Central memory CD8-positive, alpha-beta T cell (primary cell): ENCODE results near the gene PNMT.
A peak's percentile ranks its signal among the peaks of the same experiment; 100 is the strongest.

ENCODE experiments used
- ATAC-seq: fragments of 150-1000 bp; cut with Tn5 transposase; replicated peaks from 2 replicates; pipeline ENCODE4 v1.10.0; 2022; ENCODE audit warnings: mild to moderate bottlenecking, moderate FRiP score, moderate number of reproducible peaks; ENCODE audit not compliant: poor library complexity, severe bottlenecking; ENCODE audit errors: extremely low read depth
- DNase-seq, 2 donors: peaks; one replicate each; pipeline ENCODE4 v3.0.0; 2021; ENCODE audit warnings: low spot score in 2 of 2
- H3K27ac Mint-ChIP-seq: one replicate; pipeline ENCODE4 v1.8.0; 2022; ENCODE audit warnings: low read depth, mild to moderate bottlenecking, moderate library complexity, mixed read lengths
- H3K27me3 Mint-ChIP-seq: one replicate; pipeline ENCODE4 v1.8.0; 2022; ENCODE audit warnings: mixed read lengths
- H3K36me3 Mint-ChIP-seq: one replicate; pipeline ENCODE4 v1.8.0; 2022; ENCODE audit warnings: mild to moderate bottlenecking, moderate library complexity, mixed read lengths; ENCODE audit not compliant: insufficient read depth
- H3K4me1 Mint-ChIP-seq: one replicate; pipeline ENCODE4 v1.8.0; 2022; ENCODE audit warnings: mixed read lengths
- H3K4me3 Mint-ChIP-seq: one replicate; pipeline ENCODE4 v1.8.0; 2022; ENCODE audit warnings: mild to moderate bottlenecking, moderate library complexity, mixed read lengths
- H3K9me3 Mint-ChIP-seq: one replicate; pipeline ENCODE4 v1.8.0; 2022; ENCODE audit warnings: mixed read lengths

PNMT gene

GRCh38 chr17:39663340-39663687 lies 4.9 kb upstream of the PNMT start:
- H3K27ac Mint-ChIP-seq = no peak overlapping the region
- no peak for ATAC-seq

DNA sequence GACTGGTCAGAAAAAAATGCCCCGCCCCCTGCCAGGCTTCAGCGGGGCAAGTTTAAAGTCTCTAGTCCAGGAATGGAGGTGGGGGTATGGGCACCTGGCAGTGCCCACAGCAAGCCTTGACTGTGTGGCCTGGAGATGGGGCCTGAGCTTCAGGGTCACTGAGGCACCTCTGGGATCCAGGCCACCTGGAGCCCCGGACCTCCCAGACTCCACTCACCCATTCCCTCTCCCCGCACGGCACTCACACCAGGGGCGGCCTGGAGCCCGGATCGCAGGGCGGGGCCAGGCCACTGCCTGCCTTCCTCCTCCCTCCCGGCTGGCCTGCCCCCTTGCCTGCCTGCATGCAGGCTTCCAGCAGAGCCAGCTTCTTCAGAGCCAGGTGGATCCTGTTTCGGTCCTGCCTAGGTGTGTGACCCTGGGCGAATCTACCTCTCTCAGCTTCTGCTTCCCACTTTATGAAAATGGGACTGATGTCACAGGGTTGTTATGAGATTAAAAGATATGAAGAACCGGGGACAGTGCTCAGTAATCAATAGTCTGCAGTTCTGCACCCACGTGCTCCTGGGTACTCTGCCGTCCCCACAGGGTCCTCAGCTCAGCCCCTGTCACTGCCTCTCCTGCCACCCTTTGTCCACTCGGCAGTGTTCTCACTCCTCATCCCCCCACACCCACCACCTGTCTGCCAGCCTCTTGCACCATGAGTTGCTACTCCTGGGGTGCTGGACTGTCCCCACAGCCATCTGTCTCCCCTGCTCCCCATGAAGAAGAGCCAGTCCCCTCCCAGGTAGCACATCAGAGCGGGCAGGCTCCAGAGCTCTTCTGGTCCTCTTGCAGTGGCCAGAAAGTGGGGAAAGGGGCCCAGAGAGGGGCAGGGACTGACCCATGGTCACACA lies 4.3 kb upstream of the PNMT start:
- H3K27ac Mint-ChIP-seq = no peak overlapping the region
- H3K4me1 Mint-ChIP-seq = peaks cover 22% of the 10 kb centered on the region
- no peaks in the 10 kb centered on the region for H3K27me3 Mint-ChIP-seq

More at GRCh38 chr17:39663340-39663687, 4.9 kb upstream of the PNMT start:
- Mint-ChIP-seq H3K4me3 (no peak overlapping the region), H3K36me3 (peaks cover 9% of the 10 kb centered on the region), H3K9me3 (no peaks in the 10 kb centered on the region), H3K27me3 (no peaks in the 10 kb centered on the region), H3K4me1 (peaks cover 15% of the 10 kb centered on the region)
- no peak for DNase-seq

GRCh38 chr17:39664581-39665561 lies 3.4 kb upstream of the PNMT start, which contains the start of gene TCAP:
Gene TCAP, plus strand, starts transcription at chr17:39665349. Its CDS starts 11 bp downstream, at chr17:39665360.
- Mint-ChIP-seq H3K4me3 (no peak within 1 kb of the TSS), H3K27ac (no peak within 1 kb of the TSS), H3K27me3 (no peaks in the 10 kb centered on the region), H3K9me3 (no peaks in the 10 kb centered on the region), H3K4me1 (peaks cover 22% of the 10 kb centered on the region), H3K36me3 (peaks cover 7% of the 10 kb centered on the region)
- DNase-seq (no peak), ATAC-seq (no peak)

More for the DNA sequence above, 4.3 kb upstream of the PNMT start:
- no peak overlapping the region for H3K4me3 Mint-ChIP-seq
- no peaks in the 10 kb centered on the region for H3K9me3 Mint-ChIP-seq
- DNase-seq = no peak
- H3K36me3 Mint-ChIP-seq = peaks cover 9% of the 10 kb centered on the region
- no peak for ATAC-seq

DNA sequence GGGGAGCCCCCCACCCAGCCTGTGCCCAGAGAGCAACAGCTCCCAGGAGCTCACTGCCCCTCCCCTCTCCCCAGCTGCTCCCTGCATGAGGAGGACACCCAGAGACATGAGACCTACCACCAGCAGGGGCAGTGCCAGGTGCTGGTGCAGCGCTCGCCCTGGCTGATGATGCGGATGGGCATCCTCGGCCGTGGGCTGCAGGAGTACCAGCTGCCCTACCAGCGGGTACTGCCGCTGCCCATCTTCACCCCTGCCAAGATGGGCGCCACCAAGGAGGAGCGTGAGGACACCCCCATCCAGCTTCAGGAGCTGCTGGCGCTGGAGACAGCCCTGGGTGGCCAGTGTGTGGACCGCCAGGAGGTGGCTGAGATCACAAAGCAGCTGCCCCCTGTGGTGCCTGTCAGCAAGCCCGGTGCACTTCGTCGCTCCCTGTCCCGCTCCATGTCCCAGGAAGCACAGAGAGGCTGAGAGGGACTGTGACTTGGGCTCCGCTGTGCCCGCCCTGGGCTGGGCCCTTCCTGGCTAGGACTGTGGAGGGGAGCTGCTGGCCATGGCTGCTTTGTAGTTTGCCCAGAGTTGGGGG lies 2.5 kb upstream of the PNMT start:
- H3K36me3 Mint-ChIP-seq = peaks cover 6% of the 10 kb centered on the region
- H3K4me1 Mint-ChIP-seq = peaks cover 22% of the 10 kb centered on the region
- DNase-seq = no peak
- ATAC-seq = no peak
- H3K27me3 Mint-ChIP-seq = no peaks in the 10 kb centered on the region
- no peak overlapping the region for H3K27ac Mint-ChIP-seq
- H3K4me3 Mint-ChIP-seq = no peak overlapping the region
- H3K9me3 Mint-ChIP-seq = no peaks in the 10 kb centered on the region

- Mint-ChIP-seq H3K4me3 (no peak overlapping the region), H3K36me3 (peaks cover 4% of the 10 kb centered on the region), H3K9me3 (no peaks in the 10 kb centered on the region), H3K27ac (no peak overlapping the region), H3K27me3 (no peaks in the 10 kb centered on the region), H3K4me1 (peaks cover 22% of the 10 kb centered on the region)
- no peak for ATAC-seq
- DNase-seq = no peak
Observed at GRCh38 chr17:39666231-39666600, 2.0 kb upstream of the PNMT start.

DNA sequence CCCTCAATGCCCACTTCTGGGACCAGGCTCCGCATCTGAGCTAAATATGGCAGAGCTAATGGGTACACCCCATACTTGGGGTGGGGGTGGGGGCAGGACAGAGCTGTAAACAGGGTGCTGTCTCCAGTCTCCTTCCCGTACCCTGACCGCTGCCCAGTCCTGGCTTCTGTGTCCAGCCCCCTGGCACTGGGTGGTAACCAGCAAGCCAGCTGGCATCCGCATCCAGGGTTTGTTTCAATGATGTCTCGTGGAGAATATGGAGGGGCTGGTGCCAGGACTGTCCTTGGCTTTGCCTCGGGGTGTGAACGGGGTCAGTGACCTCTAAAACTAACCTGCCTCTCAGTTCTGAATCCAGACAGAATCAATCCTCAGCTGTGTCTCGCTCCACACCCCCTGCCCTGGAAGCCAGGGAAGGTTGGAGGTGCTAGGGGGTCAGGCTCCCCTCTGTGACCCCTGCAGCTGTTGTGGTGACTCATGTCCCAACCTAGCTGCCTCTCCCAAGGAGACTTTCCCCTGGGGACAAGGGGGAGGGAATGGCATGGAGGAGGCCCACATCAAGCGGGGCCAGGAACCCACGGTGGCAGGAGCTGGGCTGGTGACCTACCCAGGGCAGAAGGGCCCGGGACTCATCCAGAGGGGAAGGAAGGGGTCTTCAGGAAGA lies 1.5 kb upstream of the PNMT start:
- no peaks in the 10 kb centered on the region for H3K9me3 Mint-ChIP-seq
- ATAC-seq = no peak
- H3K36me3 Mint-ChIP-seq = peaks cover 3% of the 10 kb centered on the region
- no peak for DNase-seq
- peak overlapping the region; percentile 60 for H3K4me3 Mint-ChIP-seq
- H3K27me3 Mint-ChIP-seq = no peaks in the 10 kb centered on the region
- H3K27ac Mint-ChIP-seq = no peak overlapping the region
- peaks cover 23% of the 10 kb centered on the region for H3K4me1 Mint-ChIP-seq

DNA sequence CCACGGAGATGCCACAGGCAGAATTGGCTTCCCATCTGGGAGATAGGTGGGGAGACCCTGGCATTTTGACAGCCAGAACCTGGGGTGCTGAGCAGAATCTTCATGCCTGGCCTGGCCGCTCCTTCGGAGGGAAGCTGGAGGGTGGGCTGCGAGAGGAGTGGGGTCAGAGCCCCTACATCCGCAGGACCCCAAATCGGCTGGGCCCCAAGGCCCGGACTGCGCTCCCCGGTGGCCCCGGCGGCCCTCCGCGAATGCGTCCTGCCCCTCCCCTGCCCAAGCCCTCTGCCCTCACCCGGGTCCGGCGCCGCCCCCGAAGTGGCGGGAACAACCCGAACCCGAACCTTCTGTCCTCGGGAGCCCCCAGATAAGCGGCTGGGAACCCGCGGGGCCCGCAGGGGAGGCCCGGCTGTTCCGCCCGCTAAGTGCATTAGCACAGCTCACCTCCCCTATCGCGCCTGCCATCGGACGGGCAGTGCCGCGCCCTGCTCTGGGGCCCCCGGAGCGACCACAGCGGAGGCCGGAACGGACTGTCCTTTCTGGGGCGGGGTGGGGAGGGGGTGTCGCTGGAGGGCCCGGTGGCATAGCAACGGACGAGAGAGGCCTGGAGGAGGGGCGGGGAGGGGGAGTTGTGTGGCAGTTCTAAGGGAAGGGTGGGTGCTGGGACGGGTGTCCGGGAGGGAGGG lies 850 bp upstream of the PNMT start:
- Mint-ChIP-seq H3K4me3 (peak overlapping the region; percentile 60), H3K9me3 (no peaks in the 10 kb centered on the region), H3K27ac (peak overlapping the region; percentile 90), H3K4me1 (peaks cover 29% of the 10 kb centered on the region), H3K27me3 (no peaks in the 10 kb centered on the region), H3K36me3 (peaks cover 3% of the 10 kb centered on the region)
- DNase-seq (no peak), ATAC-seq (no peak)

GRCh38 chr17:39669897-39670735 lies 1.9 kb downstream of the PNMT start:
- Mint-ChIP-seq H3K4me1 (peaks cover 27% of the 10 kb centered on the region), H3K27ac (no peak overlapping the region), H3K4me3 (no peak overlapping the region), H3K36me3 (no peaks in the 10 kb centered on the region), H3K9me3 (no peaks in the 10 kb centered on the region), H3K27me3 (no peaks in the 10 kb centered on the region)
- DNase-seq (no peak), ATAC-seq (no peak)

GRCh38 chr17:39670746-39671145 lies 2.5 kb downstream of the PNMT start:
- DNase-seq (no peak), ATAC-seq (no peak)
- H3K4me3 Mint-ChIP-seq = no peak overlapping the region
- H3K4me1 Mint-ChIP-seq = peaks cover 33% of the 10 kb centered on the region
- no peaks in the 10 kb centered on the region for H3K27me3 Mint-ChIP-seq
- H3K27ac Mint-ChIP-seq = no peak overlapping the region
- H3K9me3 Mint-ChIP-seq = no peaks in the 10 kb centered on the region
- H3K36me3 Mint-ChIP-seq = no peaks in the 10 kb centered on the region

DNA sequence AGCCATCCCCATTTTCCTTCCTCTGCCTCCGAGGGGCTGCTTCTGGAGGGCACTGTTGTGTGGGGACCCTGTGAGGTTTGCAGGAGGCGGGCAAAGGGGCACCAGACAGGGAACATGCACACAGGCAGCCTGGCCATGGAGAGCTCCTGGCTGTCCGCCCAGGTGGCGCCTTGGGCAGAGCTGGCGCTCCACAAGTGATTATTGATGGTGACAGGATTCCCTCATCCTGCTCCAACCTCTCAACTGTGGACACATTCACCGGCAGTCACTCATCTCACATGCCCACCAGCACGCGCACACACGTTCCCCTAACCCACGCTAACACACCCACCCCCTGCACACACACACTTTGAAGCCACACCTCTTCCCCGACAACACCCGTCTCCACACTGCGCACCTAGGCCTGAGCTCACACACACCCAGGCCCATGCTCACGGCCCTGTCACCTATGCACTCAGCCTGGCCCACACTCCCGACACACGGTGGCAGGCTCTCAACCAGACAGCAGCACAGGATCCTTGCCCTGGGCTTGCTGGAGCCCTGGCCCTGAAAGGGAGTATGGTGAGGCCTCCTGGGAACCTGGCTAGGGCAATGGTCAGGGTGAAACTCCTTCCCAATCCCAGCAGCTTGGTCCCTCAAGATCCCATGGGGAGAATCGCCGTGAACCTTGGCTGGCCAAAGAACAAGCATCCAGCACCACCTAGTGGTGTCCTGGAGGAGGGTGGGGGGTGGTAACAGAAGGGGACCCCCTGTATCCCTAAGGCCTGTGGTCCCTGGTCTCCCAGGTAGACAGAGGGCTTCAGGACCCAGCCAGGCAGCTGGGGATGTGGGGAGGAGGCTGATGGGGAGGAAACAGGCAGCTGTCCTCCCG lies 3.6 kb downstream of the PNMT start:
- DNase-seq (no peak), ATAC-seq (no peak)
- Mint-ChIP-seq H3K4me3 (no peak overlapping the region), H3K4me1 (peaks cover 42% of the 10 kb centered on the region), H3K9me3 (no peaks in the 10 kb centered on the region), H3K36me3 (no peaks in the 10 kb centered on the region), H3K27ac (no peak overlapping the region), H3K27me3 (no peaks in the 10 kb centered on the region)
